Measurements from ENCODE around the gene KCTD7.

GRCh38 chr7:66638309-66639099 is 9.8 kb downstream of the KCTD7 start:
- TF ChIP-seq EZH2phosphoT487 (IDR thresholded peaks at IDR 0.05) (no peak), EZH2 (IDR thresholded peaks at IDR 0.05) (no peak)
- TF ChIP-seq, protein P1, sequence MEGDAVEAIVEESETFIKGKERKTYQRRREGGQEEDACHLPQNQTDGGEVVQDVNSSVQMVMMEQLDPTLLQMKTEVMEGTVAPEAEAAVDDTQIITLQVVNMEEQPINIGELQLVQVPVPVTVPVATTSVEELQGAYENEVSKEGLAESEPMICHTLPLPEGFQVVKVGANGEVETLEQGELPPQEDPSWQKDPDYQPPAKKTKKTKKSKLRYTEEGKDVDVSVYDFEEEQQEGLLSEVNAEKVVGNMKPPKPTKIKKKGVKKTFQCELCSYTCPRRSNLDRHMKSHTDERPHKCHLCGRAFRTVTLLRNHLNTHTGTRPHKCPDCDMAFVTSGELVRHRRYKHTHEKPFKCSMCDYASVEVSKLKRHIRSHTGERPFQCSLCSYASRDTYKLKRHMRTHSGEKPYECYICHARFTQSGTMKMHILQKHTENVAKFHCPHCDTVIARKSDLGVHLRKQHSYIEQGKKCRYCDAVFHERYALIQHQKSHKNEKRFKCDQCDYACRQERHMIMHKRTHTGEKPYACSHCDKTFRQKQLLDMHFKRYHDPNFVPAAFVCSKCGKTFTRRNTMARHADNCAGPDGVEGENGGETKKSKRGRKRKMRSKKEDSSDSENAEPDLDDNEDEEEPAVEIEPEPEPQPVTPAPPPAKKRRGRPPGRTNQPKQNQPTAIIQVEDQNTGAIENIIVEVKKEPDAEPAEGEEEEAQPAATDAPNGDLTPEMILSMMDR (IDR thresholded peaks at IDR 0.05), result no peak

Data from neural progenitor cell (in vitro differentiated cells).